Measurements from ENCODE around the gene NUP54.

NUP54 gene

GRCh38 chr4:76148142-76148865, at the start of gene NUP54:
Gene NUP54, minus strand, starts transcription at chr4:76148397. Its CDS starts 23 bp downstream, at chr4:76148374.
- peak; percentile 94 for DNase-seq (ENCODE audit: low spot score)

- no peak for DNase-seq (ENCODE audit: low spot score)
Measured at GRCh38 chr4:76197031-76197743, 49.0 kb upstream of the NUP54 start.

GRCh38 chr4:76196376-76196775, 48.2 kb upstream of the NUP54 start:
- no peak for DNase-seq (ENCODE audit: low spot score)

GRCh38 chr4:76195326-76195725, 47.1 kb upstream of the NUP54 start:
- no peak for DNase-seq (ENCODE audit: low spot score)

- DNase-seq (ENCODE audit: low spot score), result no peak
Measured at GRCh38 chr4:76194325-76194724, 46.1 kb upstream of the NUP54 start.

GRCh38 chr4:76192236-76192635, 44.0 kb upstream of the NUP54 start:
- no peak for DNase-seq (ENCODE audit: low spot score)

GRCh38 chr4:76188557-76188956, 40.4 kb upstream of the NUP54 start:
- DNase-seq (ENCODE audit: low spot score), result no peak

- no peak for DNase-seq (ENCODE audit: low spot score)
Measured at GRCh38 chr4:76188149-76188548, 40.0 kb upstream of the NUP54 start.

- no peak for DNase-seq (ENCODE audit: low spot score)
Measured at GRCh38 chr4:76187152-76187551, 39.0 kb upstream of the NUP54 start.

- DNase-seq (ENCODE audit: low spot score), result no peak
Measured at GRCh38 chr4:76182463-76182862, 34.3 kb upstream of the NUP54 start.

GRCh38 chr4:76179398-76180318, 31.5 kb upstream of the NUP54 start:
- DNase-seq (ENCODE audit: low spot score), result peak; percentile 87

- no peak for DNase-seq (ENCODE audit: low spot score)
Measured at GRCh38 chr4:76178296-76178695, 30.1 kb upstream of the NUP54 start.

GRCh38 chr4:76177709-76178108, 29.5 kb upstream of the NUP54 start:
- DNase-seq (ENCODE audit: low spot score), result no peak

- DNase-seq (ENCODE audit: low spot score), result no peak
Measured at GRCh38 chr4:76175336-76175735, 27.1 kb upstream of the NUP54 start.

GRCh38 chr4:76174216-76174615, 26.0 kb upstream of the NUP54 start:
- no peak for DNase-seq (ENCODE audit: low spot score)

GRCh38 chr4:76168688-76169087, 20.5 kb upstream of the NUP54 start:
- DNase-seq (ENCODE audit: low spot score), result no peak

- no peak for DNase-seq (ENCODE audit: low spot score)
Measured at GRCh38 chr4:76166480-76166879, 18.3 kb upstream of the NUP54 start.

GRCh38 chr4:76160355-76160754, 12.2 kb upstream of the NUP54 start:
- DNase-seq (ENCODE audit: low spot score), result no peak

- DNase-seq (ENCODE audit: low spot score), result no peak
Measured at GRCh38 chr4:76156635-76157034, 8.4 kb upstream of the NUP54 start.

GRCh38 chr4:76155979-76156378, 7.8 kb upstream of the NUP54 start:
- no peak for DNase-seq (ENCODE audit: low spot score)

GRCh38 chr4:76153356-76153755, 5.2 kb upstream of the NUP54 start:
- DNase-seq (ENCODE audit: low spot score), result no peak

- peak; percentile 37 for DNase-seq (ENCODE audit: low spot score)
Measured at GRCh38 chr4:76147454-76148141, 599 bp downstream of the NUP54 start.

All from hematopoietic multipotent progenitor cell treated with erythropoietin and hydrocortisone succinate and interleukin-3 and kit ligand, for 15 days (in vitro differentiated cells).